Loucy (cell line): ENCODE results near the gene RNPEPL1.

ENCODE experiments used
- H2AFZ ChIP-seq: fragments of 200-600 bp; sonication (generic); 2 replicates; pipeline ENCODE4 v1.6.0; 2016; ENCODE audit warnings: antibody characterized with exemption, mild to moderate bottlenecking, low read length, moderate library complexity
- H3F3A ChIP-seq: fragments of 200-600 bp; 2 replicates; pipeline ENCODE4 v1.6.0; 2016; ENCODE audit warnings: antibody characterized with exemption, low read depth, mild to moderate bottlenecking
- H3K27me3 ChIP-seq: fragments of 200-600 bp; sonication (generic); 2 replicates; pipeline ENCODE4 v1.6.1; 2014; ENCODE audit warnings: low read length, mild to moderate bottlenecking; ENCODE audit not compliant: insufficient read depth, poor library complexity, severe bottlenecking
- H3K36me3 ChIP-seq: fragments of 200-600 bp; sonication (generic); 2 replicates; pipeline ENCODE4 v1.6.1; 2016; ENCODE audit warnings: low read length; ENCODE audit not compliant: insufficient read depth
- H3K4me1 ChIP-seq: fragments of 200-600 bp; sonication (generic); 2 replicates; pipeline ENCODE4 v1.5.1; 2014; ENCODE audit warnings: low read length, mild to moderate bottlenecking; ENCODE audit not compliant: insufficient read depth, poor library complexity, severe bottlenecking
- H3K4me2 ChIP-seq: fragments of 200-600 bp; sonication (generic); 2 replicates; pipeline ENCODE4 v1.6.0; 2014; ENCODE audit warnings: antibody characterized with exemption, low read length, low read depth, mild to moderate bottlenecking; ENCODE audit not compliant: poor library complexity, severe bottlenecking
- H3K4me3 ChIP-seq: fragments of 200-600 bp; sonication (generic); 2 replicates; pipeline ENCODE4 v1.5.1; 2014; ENCODE audit warnings: low read length, mild to moderate bottlenecking, mixed read lengths; ENCODE audit not compliant: poor library complexity, severe bottlenecking
- H3K79me2 ChIP-seq: fragments of 200-600 bp; sonication (generic); 2 replicates; pipeline ENCODE4 v1.6.1; 2014; ENCODE audit warnings: low read length; ENCODE audit not compliant: insufficient read depth
- H3K9ac ChIP-seq: fragments of 200-600 bp; sonication (generic); 2 replicates; pipeline ENCODE4 v1.6.0; 2014; ENCODE audit warnings: mild to moderate bottlenecking, low read depth, low read length, moderate library complexity; ENCODE audit not compliant: poor library complexity, severe bottlenecking
- H3K9me2 ChIP-seq: fragments of 200-600 bp; sonication (generic); replicated peaks from 2 replicates; pipeline ENCODE4 v1.6.1; 2016; ENCODE audit warnings: low read depth, low read length, mixed read lengths
- H3K9me3 ChIP-seq: fragments of 200-600 bp; sonication (generic); 2 replicates; pipeline ENCODE4 v1.6.1; 2014; ENCODE audit warnings: mild to moderate bottlenecking, antibody characterized with exemption, low read length, low read depth; ENCODE audit not compliant: insufficient read depth
- H4K20me1 ChIP-seq: fragments of 200-600 bp; sonication (generic); 2 replicates; pipeline ENCODE4 v1.6.0; 2014; ENCODE audit warnings: antibody characterized with exemption, low read length, mild to moderate bottlenecking; ENCODE audit not compliant: insufficient read depth, poor library complexity, severe bottlenecking
- EZH2phosphoT487 ChIP-seq: fragments of 200-600 bp; IDR thresholded peaks from 2 replicates; pipeline ENCODE4 v1.6.1; 2018; ENCODE audit warnings: antibody characterized with exemption, mild to moderate bottlenecking, moderate library complexity, borderline replicate concordance
- TF ChIP-seq, protein P1 (sequence below): fragments of 200-600 bp; sonication (generic); conservative IDR thresholded peaks from 2 replicates; pipeline ENCODE4 v1.5.1; 2014; ENCODE audit warnings: mild to moderate bottlenecking, antibody characterized with exemption, low read length

RNPEPL1 gene

DNA sequence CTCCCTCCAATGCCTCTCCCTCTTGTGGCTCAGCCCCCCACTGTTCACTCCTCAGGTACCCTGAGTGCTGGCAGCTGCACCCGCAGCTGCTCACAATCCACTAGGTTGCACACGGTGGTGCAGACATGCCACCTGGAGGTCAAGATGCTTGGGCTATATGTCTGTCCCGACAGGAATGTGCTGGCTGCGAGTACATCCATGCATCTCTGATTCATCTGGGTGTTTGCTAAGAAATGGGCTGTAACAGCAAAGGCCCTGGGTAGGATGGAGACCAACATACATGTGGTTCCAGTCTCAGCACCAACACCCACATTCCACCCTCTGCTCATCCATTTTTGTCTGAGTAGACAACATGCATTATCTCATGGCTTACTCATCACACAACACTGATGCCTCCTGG is 41.8 kb upstream of the RNPEPL1 start:
- Histone ChIP-seq H3K36me3 (peaks cover 60% of the 10 kb centered on the region; the same call in 1 of the 2 replicates), H4K20me1 (no peaks in the 10 kb centered on the region), H3K4me1 (no peaks in the 10 kb centered on the region), H3K4me2 (no peak overlapping the region), H3K27me3 (no peaks in the 10 kb centered on the region), H3K9me2 (no peaks in the 10 kb centered on the region), H3K9ac (no peak overlapping the region), H2AFZ (no peak overlapping the region), H3K4me3 (no peak overlapping the region), H3F3A (no peaks in the 10 kb centered on the region), H3K9me3 (peaks cover 24% of the 10 kb centered on the region; the same call in 1 of the 2 replicates), H3K79me2 (no peaks in the 10 kb centered on the region)
- no peak for TF ChIP-seq EZH2phosphoT487

DNA sequence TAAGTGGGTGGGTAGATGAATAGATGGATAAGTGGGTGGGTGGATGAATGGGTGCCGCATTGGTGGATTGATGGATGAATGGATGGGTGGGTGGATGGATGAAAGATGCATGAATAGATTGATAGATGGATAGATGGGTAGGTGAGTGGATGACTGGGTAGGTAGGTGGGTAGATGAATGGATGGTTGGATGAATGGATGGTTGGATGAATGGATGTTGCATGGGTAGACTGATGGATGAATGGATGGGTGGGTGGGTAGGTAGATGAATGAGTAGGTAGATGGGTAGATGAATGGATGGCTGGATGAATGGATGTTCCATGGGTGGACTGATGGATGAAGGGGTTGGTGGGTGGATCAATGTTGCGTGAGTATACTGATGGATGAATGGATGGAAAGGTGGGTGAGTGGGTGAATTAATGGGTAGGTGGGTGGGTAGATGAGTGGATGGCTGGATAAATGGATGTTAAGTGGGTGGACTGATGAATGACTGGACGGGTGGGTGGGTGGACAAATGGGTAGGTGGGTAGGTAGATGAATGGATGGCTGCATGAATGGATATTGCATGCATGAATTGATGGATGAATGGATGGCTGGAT is 41.0 kb upstream of the RNPEPL1 start:
- H3K4me1 ChIP-seq = no peaks in the 10 kb centered on the region
- peaks cover 31% of the 10 kb centered on the region; the same call in 1 of the 2 replicates for H3K9me3 ChIP-seq
- H3K79me2 ChIP-seq = no peaks in the 10 kb centered on the region
- no peaks in the 10 kb centered on the region for H3K27me3 ChIP-seq
- no peaks in the 10 kb centered on the region for H4K20me1 ChIP-seq
- no peak overlapping the region for H3K4me2 ChIP-seq
- no peaks in the 10 kb centered on the region for H3K9me2 ChIP-seq
- TF ChIP-seq EZH2phosphoT487 = no peak
- TF ChIP-seq, protein P1, sequence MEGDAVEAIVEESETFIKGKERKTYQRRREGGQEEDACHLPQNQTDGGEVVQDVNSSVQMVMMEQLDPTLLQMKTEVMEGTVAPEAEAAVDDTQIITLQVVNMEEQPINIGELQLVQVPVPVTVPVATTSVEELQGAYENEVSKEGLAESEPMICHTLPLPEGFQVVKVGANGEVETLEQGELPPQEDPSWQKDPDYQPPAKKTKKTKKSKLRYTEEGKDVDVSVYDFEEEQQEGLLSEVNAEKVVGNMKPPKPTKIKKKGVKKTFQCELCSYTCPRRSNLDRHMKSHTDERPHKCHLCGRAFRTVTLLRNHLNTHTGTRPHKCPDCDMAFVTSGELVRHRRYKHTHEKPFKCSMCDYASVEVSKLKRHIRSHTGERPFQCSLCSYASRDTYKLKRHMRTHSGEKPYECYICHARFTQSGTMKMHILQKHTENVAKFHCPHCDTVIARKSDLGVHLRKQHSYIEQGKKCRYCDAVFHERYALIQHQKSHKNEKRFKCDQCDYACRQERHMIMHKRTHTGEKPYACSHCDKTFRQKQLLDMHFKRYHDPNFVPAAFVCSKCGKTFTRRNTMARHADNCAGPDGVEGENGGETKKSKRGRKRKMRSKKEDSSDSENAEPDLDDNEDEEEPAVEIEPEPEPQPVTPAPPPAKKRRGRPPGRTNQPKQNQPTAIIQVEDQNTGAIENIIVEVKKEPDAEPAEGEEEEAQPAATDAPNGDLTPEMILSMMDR = no peak
- no peak overlapping the region for H3K4me3 ChIP-seq
- peaks cover 62% of the 10 kb centered on the region; the same call in 1 of the 2 replicates for H3K36me3 ChIP-seq
- no peak overlapping the region for H2AFZ ChIP-seq
- no peak overlapping the region for H3K9ac ChIP-seq
- no peaks in the 10 kb centered on the region for H3F3A ChIP-seq

DNA sequence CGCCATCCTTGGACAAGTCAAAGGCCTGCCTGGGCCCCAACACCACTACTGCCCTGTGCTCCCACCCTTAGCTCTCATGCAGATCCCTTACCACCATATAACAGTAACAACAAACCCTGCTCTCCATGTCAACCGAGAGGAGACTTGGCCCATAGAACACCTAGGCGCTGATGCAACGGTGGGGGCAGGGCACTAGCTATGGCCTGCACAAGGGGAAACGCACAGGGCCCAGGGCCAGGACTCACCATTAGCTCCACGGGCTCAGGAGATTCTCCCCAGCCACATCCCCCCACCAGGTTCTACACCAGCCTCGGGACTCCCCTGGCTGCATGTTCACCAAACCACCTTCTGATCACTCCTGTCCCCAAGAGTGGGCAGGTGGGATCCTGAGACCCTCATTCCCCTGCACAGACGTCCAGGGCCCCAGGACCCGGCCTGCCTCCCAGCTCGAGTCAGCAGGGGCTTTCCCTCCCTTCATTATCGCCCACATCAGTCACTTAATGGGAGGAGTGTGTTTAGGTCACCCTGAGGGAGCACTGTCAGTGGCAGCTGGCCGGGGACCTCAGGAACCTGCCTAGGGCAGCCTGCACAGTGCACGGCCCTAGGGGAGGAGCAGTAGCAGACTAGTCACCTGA is 39.8 kb upstream of the RNPEPL1 start:
- Histone ChIP-seq H2AFZ (no peak overlapping the region), H3F3A (no peaks in the 10 kb centered on the region), H3K79me2 (no peaks in the 10 kb centered on the region), H4K20me1 (no peaks in the 10 kb centered on the region), H3K36me3 (peaks cover 57% of the 10 kb centered on the region; the same call in 1 of the 2 replicates), H3K27me3 (no peaks in the 10 kb centered on the region), H3K9me2 (no peaks in the 10 kb centered on the region), H3K4me1 (no peaks in the 10 kb centered on the region), H3K9ac (no peak overlapping the region), H3K4me3 (no peak overlapping the region), H3K9me3 (peaks cover 38% of the 10 kb centered on the region; the same call in 1 of the 2 replicates), H3K4me2 (no peak overlapping the region)
- no peak for TF ChIP-seq EZH2phosphoT487
- TF ChIP-seq, protein P1 = no peak
